Measurements from ENCODE around the gene MIPOL1. TPM values are rescaled to one million over a fixed set of nuclear protein-coding genes. Genes with fewer than 3 reads are reported as not detected.

MIPOL1 gene
- total and polyA plus RNA-seq, 2 experiments from 2014 or later = 16.6 to 24.8 TPM

DNA sequence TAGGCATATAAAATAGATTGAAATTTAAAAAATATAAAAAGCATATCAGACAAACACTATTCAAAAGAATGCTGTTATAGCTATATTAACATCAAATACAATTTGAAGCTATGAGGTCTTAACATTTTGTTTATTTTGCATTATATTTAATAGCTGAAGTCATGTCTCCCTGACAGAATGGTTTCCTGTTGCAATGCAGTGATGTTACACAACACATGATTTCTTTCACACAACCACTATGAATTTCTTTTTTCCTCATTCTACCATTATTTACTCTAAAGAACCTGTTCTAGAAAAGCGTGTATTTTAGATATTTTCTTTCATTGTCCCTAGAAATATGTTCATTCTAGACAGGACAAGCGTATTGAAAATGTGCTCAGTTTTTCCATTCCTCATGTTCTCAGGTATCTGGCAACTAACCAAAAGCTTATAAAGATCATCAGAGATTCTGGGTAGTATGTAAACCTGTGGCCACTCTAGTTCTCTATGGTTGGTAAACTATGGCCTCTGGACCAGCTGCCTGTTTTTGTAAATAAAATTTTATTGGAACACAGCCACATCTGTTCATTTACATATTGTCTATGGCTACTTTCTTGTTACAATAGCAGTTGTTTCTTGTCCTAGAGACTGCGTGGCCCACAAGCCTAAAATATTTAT, 213.5 kb downstream of the MIPOL1 start (continued):
- no peak for TF ChIP-seq ZNF462 (CRISPR knock-in tag; IDR thresholded peaks at IDR 0.05)
- TF ChIP-seq ZNF114 (CRISPR knock-in tag; IDR thresholded peaks at IDR 0.05) = no peak
- no peak for TF ChIP-seq EZH2 (IDR thresholded peaks at IDR 0.05; ENCODE audit: low read depth, unreplicated experiment)
- TF ChIP-seq, protein P1, sequence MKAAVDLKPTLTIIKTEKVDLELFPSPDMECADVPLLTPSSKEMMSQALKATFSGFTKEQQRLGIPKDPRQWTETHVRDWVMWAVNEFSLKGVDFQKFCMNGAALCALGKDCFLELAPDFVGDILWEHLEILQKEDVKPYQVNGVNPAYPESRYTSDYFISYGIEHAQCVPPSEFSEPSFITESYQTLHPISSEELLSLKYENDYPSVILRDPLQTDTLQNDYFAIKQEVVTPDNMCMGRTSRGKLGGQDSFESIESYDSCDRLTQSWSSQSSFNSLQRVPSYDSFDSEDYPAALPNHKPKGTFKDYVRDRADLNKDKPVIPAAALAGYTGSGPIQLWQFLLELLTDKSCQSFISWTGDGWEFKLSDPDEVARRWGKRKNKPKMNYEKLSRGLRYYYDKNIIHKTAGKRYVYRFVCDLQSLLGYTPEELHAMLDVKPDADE (IDR thresholded peaks at IDR 0.05) = no peak
- TF ChIP-seq, protein P2, sequence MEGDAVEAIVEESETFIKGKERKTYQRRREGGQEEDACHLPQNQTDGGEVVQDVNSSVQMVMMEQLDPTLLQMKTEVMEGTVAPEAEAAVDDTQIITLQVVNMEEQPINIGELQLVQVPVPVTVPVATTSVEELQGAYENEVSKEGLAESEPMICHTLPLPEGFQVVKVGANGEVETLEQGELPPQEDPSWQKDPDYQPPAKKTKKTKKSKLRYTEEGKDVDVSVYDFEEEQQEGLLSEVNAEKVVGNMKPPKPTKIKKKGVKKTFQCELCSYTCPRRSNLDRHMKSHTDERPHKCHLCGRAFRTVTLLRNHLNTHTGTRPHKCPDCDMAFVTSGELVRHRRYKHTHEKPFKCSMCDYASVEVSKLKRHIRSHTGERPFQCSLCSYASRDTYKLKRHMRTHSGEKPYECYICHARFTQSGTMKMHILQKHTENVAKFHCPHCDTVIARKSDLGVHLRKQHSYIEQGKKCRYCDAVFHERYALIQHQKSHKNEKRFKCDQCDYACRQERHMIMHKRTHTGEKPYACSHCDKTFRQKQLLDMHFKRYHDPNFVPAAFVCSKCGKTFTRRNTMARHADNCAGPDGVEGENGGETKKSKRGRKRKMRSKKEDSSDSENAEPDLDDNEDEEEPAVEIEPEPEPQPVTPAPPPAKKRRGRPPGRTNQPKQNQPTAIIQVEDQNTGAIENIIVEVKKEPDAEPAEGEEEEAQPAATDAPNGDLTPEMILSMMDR (conservative IDR thresholded peaks at IDR 0.05; ENCODE audit: low read depth in 2 of 2) = no peak
- TF ChIP-seq POLR2AphosphoS5 (IDR thresholded peaks at IDR 0.05; ENCODE audit: low read depth) = no peak
- TF ChIP-seq ZNF331 (CRISPR knock-in tag; IDR thresholded peaks at IDR 0.05; ENCODE audit: low read depth) = no peak

Measured in GM23338 (cell line).